ENCODE measurements around the gene ABR.
"Not testable (repeated sequence)": the region's sequence is repeated elsewhere in the genome, so short reads cannot be mapped to it uniquely, and the experiment has no call there.

ABR gene

DNA sequence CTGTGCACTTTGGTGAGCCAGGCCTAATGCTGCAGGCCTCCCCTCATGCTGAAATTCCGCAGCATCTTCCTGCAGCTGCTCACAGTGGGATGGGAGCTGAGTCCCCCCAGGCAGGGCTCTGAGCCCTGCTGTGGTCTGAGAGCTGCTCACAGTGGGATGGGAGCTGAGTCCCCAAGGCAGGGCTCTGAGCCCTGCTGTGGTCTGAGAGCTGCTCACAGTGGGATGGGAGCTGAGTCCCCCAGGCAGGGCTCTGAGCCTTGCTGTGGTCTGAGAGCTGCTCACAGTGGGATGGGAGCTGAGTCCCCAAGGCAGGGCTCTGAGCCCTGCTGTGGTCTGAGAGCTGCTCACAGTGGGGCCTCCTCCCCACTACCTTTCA, 58.4 kb downstream of the ABR start:
- DNase-seq (ENCODE audit: low read depth, low spot score), result not testable (repeated sequence)

DNA sequence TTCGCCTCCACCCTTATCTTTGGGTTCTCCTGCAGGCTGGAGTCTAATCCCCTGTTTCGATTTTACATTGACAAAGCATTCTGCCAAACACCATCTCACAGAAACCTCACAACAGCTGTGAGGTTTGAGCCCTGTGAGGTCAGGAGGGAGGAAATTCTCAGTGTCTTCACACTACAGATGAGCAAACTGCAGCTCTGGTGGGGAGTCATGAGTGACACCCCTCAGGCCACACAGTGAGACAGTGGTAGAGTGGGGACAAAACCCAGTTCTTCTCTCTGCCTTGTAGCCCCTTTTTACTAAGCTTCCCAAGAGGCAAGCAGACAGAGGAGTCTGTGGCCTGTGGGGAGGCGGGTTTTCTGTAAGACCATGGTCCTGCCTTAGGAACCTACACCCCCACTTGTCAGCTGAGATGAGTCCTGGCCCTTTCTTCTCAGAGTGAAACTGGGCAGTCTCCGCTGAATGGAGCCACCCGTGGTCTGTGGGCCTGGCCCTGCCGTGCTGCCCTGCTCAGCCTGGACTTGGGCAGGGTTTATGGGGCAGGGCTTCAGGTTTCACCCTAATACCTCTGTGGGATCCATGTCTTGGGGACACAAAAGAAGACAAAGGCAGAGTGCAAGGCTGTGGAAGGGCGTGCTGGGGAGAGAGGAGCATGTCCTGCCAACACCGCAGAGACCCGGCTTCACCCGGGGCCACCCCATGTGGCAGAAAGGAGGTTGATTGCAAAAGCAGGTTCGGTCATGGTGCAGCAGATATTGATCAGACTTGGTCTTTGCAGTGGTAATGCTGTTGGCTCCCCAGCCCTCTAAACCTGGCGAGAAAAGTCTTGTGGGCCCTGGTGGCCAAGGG, 59.0 kb downstream of the ABR start:
- no peak for DNase-seq (ENCODE audit: low read depth, low spot score)

DNA sequence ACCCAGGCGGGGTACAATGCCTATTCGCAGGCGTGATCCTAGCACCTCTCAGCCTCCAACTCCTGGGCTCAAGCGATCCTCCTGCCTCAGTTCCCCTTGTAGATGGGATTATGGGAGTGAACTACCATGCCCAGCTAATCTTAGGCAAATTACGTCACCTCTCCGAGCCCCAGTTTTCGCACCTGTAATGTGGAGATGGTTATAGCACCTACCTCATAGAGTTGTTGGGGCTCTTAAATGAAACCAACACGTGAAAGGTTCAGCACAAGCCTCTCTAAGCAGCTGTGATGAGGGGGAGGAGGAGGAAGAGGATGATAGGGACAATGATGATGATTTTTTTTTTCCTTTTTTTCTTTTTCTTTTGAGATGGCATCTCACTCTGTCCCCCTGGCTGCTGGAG, 59.9 kb downstream of the ABR start:
- DNase-seq (ENCODE audit: low read depth, low spot score), result no peak

DNA sequence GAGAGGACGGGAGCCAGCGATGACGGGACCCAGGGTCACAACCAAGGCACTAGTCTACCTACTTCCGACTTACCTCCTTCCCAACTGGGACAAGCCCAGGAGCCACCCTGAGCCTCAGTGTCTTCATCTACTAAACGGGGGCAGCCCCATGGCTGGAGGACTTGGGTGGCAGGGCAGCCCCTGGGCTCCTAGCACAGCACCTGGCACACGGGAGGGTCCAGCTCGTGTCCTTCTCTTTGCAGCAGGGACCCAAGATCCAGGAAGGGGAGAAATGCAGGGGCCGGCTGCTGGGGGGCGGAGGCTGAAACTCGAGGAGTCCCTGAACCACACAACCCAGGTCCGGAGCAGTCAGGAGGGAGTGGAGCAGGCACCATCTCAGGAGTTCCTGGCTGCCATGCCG, 63.2 kb downstream of the ABR start:
- no peak for DNase-seq (ENCODE audit: low read depth, low spot score)

DNA sequence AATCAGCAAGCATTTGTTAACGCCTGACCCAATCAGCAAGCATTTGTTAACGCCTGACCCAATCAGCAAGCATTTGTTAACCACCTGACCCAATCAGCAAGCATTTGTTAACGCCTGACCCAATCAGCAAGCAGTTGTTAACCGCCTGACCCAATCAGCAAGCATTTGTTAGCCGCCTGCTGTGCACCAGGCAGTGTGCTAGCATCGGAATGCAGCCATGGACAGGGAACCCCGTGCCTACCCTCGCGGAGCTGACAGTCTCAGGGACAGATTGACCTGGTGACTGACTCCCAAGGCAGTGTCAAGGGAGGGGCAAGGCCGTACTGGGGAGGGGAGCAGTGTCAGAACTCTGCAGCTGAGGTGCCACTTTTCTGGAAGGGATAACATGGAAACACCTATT, 66.9 kb downstream of the ABR start:
- DNase-seq (ENCODE audit: low read depth, low spot score), result no peak

DNA sequence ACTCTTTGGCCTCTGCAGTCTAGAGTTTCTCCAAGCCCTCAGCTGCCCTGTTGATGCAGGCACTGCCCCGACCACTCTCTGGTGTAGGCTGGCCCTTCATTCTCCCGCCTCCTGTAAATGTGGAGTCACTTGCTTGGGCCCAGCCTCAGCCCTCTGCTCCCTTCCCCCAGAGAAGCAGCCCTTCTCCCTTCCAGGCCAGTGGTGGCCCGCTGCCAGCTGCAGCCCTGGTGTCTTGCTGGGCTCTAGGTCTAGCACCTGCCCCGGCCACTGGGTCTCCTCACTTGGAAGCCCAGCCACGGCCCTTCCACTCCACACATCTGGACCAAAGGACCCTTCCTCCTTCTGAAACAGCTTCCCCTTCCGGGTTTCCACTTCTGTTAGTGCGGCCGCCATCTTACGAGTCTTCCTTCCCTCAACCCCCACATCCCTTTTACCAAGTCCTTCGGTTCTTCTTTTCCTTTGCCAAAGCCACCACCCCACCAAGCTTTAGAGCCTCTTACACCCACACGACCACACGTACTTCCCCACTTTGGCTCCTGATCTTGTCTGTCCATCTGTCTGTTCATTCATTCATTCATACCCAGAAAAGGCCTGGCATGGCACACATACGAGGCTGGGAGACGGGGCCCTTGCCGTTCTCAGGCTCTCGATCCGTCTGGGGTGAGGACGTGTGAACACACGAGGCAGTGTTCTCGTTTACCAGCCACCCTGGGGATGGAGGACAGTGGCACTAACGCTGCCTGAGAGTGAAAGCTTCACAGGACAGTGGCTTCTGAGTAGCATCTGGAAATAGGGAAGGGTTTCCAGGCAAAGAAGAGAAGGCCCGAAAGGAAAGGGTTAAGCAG, 68.0 kb downstream of the ABR start:
- DNase-seq (ENCODE audit: low read depth, low spot score), result no peak

DNA sequence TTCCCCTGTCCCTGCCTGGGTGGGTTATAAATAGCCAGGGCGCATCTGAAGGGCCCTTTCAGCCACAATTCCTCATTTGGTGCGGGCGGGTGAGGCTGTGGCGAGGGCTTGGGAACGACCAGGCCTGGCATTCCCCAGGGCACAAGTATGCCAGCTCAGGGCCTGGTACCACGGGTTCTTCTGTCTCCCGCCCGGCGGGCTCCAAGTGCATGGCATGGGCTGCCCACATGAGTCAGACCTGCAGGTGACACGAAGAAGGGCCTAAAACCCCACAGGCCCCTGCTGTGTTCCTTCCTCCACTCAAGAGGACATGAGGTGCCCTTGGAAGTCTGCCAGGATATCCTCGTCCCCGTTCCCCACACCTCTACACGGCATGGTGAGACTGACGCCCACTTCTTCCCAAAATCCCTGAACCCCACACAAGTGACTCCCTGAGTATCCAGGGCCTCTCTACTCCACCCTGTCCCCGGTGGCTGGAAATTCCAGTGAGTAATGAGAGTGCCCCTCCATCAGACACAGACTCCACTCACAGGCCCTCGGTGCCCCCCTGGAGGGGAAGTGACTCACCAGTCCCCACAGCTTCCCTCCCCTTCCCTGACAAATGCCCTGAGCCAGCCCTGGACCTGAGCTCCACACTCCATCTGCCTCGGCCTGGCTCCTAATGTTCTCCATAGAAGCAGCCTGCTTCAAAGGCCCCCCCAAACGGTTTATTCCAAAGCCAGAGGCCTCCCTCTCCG, 68.8 kb downstream of the ABR start:
- DNase-seq (ENCODE audit: low read depth, low spot score), result peak; percentile 94

DNA sequence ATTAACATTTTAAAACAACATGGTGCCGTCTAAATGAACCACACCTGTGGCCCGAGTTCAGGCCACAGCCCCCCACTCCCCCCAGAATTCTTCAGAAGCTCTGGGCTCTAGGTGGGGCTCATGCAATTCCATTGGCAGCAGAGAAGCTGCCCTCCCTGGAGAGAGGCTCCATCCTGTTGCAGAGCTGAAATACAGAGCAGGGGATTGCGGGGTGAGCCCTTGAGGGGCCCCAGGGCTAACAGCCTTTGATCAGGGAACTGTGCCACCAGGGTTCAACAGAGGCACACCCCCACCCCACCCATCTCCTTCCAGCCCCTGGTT, 69.3 kb downstream of the ABR start:
- no peak for DNase-seq (ENCODE audit: low read depth, low spot score)

DNA sequence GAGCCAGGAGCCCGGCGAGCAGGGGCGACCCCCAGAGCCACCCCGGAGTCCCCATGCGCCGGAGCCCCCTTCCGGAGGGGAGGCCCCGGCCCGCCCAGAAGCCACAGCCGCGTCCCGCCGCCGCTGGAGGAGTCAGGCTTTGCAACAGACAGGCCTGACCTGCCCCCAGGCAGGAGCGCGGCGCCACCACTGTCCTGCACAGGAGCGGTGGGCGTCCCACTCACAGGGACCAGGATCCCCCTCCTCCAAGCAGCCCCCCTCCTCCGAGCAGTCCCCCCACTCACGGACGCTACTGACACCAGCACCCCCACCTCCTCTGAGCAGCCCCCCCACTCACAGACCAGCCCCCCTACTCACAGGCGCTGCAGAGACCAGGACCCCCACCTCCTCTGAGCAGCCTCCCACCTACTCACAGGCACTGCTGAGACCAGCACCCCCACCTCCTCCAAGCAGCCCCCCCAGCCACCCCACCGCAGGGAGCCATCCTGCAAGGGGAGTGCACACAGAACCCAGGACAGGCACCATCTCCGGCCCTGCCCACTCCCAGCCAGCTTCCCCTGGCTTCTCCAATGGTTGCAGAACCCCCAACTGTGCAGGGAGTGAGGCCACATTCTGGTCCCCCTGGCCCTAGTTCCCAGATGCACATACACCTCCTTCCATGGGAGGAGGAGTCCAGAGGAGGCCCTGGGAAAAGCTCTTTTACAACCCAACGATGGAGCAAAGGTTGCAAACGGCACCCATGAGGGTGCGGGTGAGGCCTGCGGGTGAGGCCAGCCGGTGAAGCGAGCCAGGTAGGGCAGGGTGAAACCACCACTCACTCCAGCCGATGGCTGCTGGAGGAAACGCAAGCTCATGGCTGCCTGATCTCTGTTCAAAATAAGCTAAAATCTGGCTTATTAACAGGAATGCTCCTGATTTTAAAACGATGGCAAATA, 69.9 kb downstream of the ABR start:
- DNase-seq (ENCODE audit: low read depth, low spot score), result no peak

DNA sequence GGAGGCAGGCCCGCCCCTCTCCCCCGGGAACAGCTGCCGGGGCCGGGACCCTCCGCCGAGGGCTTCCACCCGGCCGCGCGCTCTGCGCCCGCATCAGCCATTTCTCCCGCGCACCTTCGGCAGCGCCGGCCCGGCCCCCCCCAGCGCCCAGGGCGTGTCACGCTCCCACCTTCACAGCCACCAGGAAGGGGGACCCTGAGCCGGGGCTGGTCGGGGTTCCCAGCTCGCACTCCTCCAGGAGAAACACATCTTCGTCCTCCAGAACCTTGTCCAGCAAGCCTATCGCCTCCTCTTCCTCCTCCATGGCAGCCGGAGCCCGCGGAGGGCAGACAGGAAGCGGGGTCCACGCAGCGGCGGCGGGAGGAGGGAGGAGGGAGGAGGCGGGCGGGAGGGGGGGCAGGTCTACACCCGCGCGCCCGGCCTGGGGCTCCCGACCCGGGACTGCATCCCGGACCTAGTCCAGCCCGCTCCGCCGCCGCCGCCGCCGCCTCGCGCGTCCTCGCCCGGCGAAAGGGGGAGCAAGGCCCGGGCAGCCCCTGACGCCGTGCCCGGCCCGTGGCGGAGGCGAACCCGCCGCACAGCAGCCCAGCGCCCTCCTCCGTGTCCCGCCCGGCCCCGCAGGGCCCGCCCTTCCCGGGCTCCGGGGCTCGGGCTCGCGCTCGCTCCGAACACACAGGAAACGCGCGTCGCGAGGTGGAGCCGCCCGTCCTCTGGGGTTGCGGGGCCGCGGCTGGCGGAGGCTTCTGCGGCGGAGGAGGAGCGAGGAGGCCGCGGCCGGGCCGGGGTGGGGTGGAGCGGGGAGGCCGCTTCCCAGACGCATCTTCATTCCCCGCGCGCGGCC, 70.8 kb downstream of the ABR start:
- peak; percentile 76 for DNase-seq (ENCODE audit: low read depth, low spot score)

DNA sequence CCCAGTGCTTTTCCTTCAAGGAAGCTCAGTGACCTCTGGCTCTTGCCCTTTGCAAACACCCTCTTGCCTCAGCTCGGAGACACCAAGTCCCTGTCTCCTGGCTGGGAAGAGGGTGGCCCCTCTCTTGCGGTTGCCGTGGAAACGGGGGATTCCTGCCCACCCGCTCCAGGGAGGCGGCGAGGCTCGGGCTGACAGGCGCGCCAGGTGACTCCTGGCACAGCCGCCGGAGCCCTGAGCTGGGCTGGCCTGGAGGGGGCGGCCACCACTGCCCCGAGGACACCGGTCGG, 71.4 kb downstream of the ABR start:
- peak; percentile 48 for DNase-seq (ENCODE audit: low read depth, low spot score)

DNA sequence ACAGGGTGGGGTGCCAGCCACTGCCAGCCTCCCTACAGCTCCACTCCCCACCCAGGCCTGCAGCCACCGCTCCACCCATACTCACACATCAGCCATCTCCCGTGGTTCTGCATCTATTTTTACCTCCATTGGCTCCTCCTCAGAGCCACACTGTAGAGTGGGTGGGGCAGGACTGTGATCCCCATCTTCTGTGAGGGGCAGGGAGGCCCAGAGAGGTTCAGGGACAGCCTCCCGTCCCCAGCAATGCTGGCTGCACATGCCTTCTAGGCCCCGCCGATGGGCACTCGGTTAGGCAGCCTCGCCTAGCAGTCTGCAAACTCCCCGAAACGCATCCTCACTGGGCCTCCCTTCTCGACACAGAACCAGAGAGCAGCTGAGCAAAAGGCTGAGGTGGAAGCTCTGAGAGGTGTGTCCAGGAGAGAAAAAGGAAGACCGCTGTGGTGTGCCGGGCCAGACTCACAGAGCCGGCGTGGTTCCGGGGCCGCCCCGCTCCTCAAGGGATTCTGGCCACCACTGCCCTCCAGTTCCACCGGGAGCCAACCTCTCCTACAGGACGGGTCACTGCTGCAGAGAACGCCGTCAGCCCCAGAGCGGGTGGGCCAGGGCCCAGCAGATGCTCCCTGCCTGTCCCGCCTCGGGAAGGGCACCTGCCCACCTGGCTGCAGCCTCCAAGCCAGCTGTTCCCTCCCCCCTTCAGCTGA, 71.9 kb downstream of the ABR start:
- no peak for DNase-seq (ENCODE audit: low read depth, low spot score)

DNA sequence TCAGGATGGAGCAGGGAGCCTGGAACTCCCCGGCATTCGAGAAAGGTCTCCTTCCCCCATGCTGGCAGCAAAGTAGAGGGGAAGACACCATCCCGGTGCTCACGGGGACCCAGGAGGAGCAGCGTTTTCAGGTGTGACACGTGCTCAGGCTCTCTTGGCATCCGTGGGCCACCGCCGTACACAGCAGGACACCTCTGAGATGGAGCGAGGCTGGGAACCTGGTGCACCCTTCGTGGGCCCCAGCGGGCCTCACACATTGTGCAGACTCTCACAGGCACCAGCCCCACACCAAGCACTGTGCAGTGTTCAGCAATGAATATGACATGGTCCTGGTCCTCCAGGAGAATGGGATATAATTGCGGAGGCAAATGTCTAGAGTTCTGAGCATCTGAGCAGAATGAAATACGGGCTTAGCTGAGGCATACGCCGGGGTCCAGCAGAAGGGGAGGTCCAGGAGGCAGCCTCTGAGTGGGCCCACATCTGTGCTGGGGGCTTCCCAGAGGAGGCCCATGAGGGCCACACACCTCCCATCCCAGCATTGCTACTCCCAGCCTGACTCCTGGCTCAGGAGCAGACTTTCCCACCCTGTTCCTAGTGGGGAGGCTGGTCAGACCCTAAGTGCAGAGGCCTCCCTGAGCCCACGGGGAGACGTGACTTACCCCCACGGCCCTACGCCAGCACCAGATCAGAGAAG, 72.6 kb downstream of the ABR start:
- DNase-seq (ENCODE audit: low read depth, low spot score), result no peak

DNA sequence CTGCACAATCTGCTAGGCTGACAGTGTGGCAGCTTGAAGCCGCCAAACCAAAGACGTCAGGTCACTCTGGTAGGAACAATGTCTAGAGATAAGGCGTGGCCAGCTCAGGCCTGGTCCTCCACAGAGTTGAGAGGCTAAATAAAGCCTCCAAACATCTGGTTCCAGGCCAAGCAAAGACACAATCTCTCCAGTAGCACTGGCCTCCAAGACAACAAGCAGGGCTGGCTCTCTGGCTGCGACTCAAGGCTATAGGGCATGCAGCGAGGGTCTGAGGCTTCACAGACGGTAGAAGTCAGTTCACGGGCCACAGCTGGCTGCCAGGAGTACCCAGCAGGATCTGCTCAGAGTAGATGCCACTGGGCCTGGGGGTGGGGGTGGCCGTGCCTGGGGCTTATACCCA, 75.6 kb downstream of the ABR start:
- no peak for DNase-seq (ENCODE audit: low read depth, low spot score)

DNA sequence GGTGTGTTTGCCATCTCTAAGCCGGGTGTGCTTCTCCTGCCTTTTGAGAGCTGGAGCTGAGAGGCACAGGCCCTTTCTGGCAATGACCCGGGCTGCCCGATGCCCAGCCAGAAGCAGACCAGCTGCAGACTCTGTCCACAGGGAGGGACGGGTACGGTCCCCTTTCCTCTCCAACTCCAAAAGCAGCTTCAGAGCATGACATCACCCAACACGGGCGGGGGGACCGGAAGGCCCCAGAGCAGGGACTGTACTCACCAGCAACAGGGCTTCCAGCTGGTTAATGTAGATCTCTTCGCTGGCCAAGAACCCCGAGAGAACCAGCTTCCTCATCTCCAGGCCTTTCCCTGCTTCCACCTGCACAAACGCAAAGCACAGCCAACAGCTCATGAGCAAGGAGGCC, 79.4 kb downstream of the ABR start:
- no peak for DNase-seq (ENCODE audit: low read depth, low spot score)

DNA sequence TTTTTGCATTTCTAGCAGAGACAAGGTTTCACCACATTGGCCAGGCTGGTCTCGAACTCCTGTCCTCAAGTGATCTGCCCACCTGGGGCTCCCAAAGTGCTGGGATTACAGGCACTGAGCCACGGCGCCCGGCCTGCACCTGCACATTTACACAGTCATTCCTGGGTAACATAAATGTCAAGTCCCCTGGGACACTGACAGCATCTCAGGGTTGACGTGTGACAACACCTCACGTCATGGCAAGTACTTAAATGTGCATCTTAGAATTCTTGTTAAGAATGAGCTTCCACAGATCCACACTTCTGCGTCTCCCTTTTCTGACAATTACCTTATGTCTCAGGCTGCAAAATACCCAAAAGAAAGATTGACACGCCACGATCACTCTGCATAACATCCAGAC, 80.5 kb downstream of the ABR start:
- no peak for DNase-seq (ENCODE audit: low read depth, low spot score)

DNA sequence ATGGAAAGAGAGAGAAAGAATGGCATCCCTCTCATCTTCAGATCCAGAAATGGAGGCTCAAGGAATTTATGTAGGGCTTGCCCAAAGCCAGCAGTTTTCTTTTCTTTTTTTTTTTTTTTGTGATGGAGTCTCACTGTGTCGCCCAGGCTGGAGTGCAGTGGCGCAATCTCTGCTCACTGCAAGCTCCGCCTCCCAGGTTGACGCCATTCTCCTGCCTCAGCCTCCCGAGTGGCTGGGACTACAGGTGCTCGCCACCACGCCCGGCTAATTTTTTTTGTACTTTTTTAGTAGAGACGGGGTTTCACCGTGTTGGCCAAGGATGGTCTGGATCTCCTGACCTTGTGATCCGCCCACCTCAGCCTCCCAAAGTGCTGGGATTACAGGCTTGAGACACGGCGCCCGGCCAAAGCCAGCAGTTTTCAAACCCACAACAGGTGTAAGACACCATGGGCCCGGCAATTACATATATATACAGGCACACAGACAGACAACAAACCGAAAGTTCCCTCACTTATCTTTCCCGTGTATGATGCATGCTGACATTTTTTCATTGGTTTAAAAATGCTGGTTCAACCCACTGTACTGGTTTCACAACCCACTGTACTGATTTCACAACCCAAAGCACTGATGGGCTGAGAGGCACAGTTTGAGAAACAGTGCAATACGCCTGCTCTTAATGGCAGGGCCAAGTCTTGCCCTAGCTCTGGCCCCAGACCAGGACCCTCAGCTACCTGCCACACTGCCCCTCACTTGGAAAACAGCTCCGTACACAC, 81.6 kb downstream of the ABR start:
- DNase-seq (ENCODE audit: low read depth, low spot score), result not testable (repeated sequence)

DNA sequence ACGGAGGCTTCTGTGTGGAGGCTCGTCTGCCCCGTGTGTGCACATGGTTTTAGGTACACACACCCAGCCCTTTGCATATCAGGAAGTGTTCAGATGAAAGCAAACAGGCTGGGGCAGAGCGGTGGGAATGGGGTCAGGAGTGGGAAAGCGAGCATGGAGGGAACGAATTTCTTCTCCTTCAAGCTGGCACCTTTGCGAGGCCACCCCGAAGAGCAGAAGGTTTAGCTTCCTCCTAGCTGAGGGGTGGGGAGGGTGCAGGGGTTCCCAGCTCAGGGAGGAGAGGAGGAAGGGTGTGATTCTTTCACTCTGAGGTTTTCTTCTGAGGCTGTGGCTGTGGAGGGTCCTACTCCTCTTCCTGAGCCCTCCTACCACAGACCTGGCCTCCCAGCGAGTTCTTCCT, 83.6 kb downstream of the ABR start:
- no peak for DNase-seq (ENCODE audit: low read depth, low spot score)

DNA sequence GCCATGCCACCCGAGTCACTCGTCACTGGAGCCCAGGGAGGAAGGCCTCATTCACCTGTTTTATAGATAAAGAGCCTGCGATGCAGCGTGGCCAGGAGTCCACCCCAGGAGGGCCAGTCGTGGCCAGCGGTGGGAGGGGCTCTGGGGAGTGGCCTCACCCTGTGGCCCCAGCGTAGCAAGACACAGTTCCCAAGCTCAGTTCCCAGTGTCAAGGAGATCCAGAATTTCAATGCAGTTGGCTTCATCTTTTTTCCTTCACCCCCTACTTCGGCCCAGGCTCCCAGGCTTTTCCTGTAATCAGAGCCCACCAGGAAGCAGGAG, 84.0 kb downstream of the ABR start:
- no peak for DNase-seq (ENCODE audit: low read depth, low spot score)

Measured in astrocyte of the hippocampus (primary cell).